Measurements from ENCODE around the gene KATNAL2.
"Not testable (repeated sequence)": the region's sequence is repeated elsewhere in the genome, so short reads cannot be mapped to it uniquely, and the experiment has no call there.

KATNAL2 gene

DNA sequence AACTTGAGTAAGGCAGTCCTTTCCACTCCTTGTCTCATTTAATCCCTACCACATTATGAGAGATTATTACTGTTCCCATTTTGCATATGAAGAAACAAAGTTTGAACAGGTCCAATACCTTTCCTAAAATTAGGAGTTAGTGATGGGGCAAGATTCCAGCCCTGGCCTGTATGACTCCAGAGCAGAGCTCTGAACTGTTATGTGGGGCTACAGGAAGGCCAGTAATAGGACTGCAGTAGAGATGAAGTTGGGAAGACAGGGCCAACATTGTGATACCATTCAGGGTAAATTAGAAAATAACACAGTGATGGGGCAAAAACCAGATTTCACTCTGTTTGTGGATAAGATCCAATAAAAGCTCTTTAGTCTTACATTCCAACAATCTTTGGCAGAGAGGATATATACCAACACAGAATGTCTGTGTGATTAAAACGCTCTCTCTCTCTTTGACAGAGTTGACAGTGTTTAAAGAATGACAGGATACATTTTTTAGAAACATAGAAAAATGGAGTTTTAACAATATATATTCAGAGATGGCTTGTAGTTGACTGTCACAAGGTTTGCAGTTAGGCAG lies 22.7 kb downstream of the KATNAL2 start:
- DNase-seq (ENCODE audit: low read depth, low spot score): no peak
- TF ChIP-seq SUZ12 (IDR thresholded peaks at IDR 0.05; ENCODE audit: extremely low read depth, insufficient read depth, insufficient read length): no peak
- TF ChIP-seq ZNF274 (IDR thresholded peaks at IDR 0.05; ENCODE audit: low read depth, low read length): no peak
- no peak for TF ChIP-seq YY1 (IDR thresholded peaks at IDR 0.05; ENCODE audit: insufficient read depth, insufficient read length)
- H3K9me3 ChIP-seq (ENCODE audit: insufficient read depth, low read length): no peaks in the 10 kb centered on the region
- H3K4me3 ChIP-seq (ENCODE audit: insufficient read length, low read depth): no peak overlapping the region
- H3K9ac ChIP-seq (ENCODE audit: insufficient read length, low read depth): no peak overlapping the region
- H3K36me3 ChIP-seq (ENCODE audit: insufficient read depth, insufficient read length, low read length): no peaks in the 10 kb centered on the region
- no peaks in the 10 kb centered on the region for H3K4me1 ChIP-seq (ENCODE audit: insufficient read depth, insufficient read length)
- H3K27me3 ChIP-seq (ENCODE audit: insufficient read depth, insufficient read length): no peaks in the 10 kb centered on the region

DNA sequence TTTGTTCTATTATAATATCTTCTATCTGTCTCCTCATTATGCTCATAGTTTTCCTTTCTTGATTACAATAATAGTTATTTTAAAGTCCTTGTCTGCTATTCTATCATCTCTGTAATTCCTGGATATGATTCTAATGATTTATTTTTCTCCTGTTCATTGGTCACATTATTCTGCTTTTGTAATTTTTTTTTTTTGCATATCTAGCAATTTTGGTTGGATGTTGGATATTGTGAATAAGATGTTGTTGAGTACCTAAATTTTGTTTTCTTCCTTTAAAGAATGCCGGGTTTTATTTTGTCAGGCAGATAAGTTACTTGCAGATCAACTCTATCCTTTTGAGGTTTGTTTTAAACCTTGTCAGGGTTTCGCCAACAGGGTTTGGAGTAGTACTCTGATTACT lies 25.2 kb downstream of the KATNAL2 start:
- Histone ChIP-seq H3K9ac (ENCODE audit: insufficient read length, low read depth) (no peak overlapping the region), H3K4me1 (ENCODE audit: insufficient read depth, insufficient read length) (no peaks in the 10 kb centered on the region), H3K9me3 (ENCODE audit: insufficient read depth, low read length) (no peaks in the 10 kb centered on the region), H3K36me3 (ENCODE audit: insufficient read depth, insufficient read length, low read length) (no peaks in the 10 kb centered on the region), H3K27me3 (ENCODE audit: insufficient read depth, insufficient read length) (no peaks in the 10 kb centered on the region), H3K4me3 (ENCODE audit: insufficient read length, low read depth) (no peak overlapping the region)
- DNase-seq (ENCODE audit: low read depth, low spot score): no peak
- TF ChIP-seq SUZ12 (IDR thresholded peaks at IDR 0.05; ENCODE audit: extremely low read depth, insufficient read depth, insufficient read length): no peak
- no peak for TF ChIP-seq YY1 (IDR thresholded peaks at IDR 0.05; ENCODE audit: insufficient read depth, insufficient read length)
- no peak for TF ChIP-seq ZNF274 (IDR thresholded peaks at IDR 0.05; ENCODE audit: low read depth, low read length)

GRCh38 chr18:46946656-46947282 lies 29.4 kb downstream of the KATNAL2 start:
- Histone ChIP-seq H3K9me3 (ENCODE audit: insufficient read depth, low read length) (no peaks in the 10 kb centered on the region), H3K4me1 (ENCODE audit: insufficient read depth, insufficient read length) (no peaks in the 10 kb centered on the region), H3K9ac (ENCODE audit: insufficient read length, low read depth) (peak overlapping the region; percentile 33), H3K36me3 (ENCODE audit: insufficient read depth, insufficient read length, low read length) (no peaks in the 10 kb centered on the region), H3K27me3 (ENCODE audit: insufficient read depth, insufficient read length) (no peaks in the 10 kb centered on the region), H3K4me3 (ENCODE audit: insufficient read length, low read depth) (peak overlapping the region; percentile 58)
- no peak for TF ChIP-seq YY1 (IDR thresholded peaks at IDR 0.05; ENCODE audit: insufficient read depth, insufficient read length)
- no peak for TF ChIP-seq ZNF274 (IDR thresholded peaks at IDR 0.05; ENCODE audit: low read depth, low read length)
- TF ChIP-seq SUZ12 (IDR thresholded peaks at IDR 0.05; ENCODE audit: extremely low read depth, insufficient read depth, insufficient read length): no peak
- peak; percentile 81 for DNase-seq (ENCODE audit: low read depth, low spot score)

DNA sequence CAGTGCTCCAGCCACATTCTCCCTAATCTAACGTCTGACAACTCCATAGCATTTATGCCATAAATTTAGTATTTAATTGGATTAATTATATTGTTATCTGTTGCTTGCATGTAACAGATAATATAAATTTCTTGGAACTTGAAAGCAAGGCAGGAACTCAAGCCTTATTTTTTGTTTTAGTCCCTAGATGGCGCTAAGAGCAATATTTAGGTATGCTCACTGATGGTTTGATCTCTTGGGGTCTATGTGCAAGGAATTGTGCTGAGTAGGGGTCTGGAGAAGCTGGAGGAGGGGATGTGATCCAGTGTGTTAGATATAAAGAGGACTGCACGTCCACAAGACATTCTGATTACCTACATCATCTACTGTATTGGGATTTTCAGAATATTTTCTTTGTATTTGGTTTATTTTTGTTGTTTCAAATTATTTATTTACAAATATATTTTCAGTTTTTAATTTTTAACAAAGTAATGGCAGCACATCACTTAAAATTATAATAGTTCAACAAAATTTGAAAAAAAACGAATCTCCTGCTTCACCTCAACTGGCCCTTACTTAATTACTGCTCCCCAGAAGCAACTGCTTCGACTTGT lies 32.8 kb downstream of the KATNAL2 start:
- no peaks in the 10 kb centered on the region for H3K27me3 ChIP-seq (ENCODE audit: insufficient read depth, insufficient read length)
- H3K4me1 ChIP-seq (ENCODE audit: insufficient read depth, insufficient read length): no peaks in the 10 kb centered on the region
- no peaks in the 10 kb centered on the region for H3K36me3 ChIP-seq (ENCODE audit: insufficient read depth, insufficient read length, low read length)
- no peak overlapping the region for H3K4me3 ChIP-seq (ENCODE audit: insufficient read length, low read depth)
- TF ChIP-seq SUZ12 (IDR thresholded peaks at IDR 0.05; ENCODE audit: extremely low read depth, insufficient read depth, insufficient read length) (no peak), YY1 (IDR thresholded peaks at IDR 0.05; ENCODE audit: insufficient read depth, insufficient read length) (no peak), ZNF274 (IDR thresholded peaks at IDR 0.05; ENCODE audit: low read depth, low read length) (no peak)
- no peak overlapping the region for H3K9ac ChIP-seq (ENCODE audit: insufficient read length, low read depth)
- no peaks in the 10 kb centered on the region for H3K9me3 ChIP-seq (ENCODE audit: insufficient read depth, low read length)
- no peak for DNase-seq (ENCODE audit: low read depth, low spot score)

DNA sequence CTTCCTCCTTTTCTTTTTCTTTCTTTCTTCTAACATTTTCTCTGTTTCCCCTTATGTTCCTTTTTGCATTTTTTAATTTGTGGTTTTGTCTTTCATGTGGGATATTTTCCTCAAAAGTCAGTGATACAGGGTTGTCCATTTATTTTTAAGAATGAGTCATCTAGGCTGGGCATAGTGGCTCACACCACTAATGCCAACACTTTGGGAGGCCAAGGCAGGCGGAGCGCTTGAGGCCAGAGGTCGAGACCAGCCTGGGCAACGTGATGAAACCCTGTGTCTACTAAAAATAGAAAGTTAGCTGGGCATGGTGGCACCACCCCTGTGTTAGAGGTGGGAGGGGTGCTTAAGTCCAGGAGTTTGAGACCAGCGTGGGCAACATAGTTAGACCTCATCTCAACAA lies 35.8 kb downstream of the KATNAL2 start:
- TF ChIP-seq YY1 (IDR thresholded peaks at IDR 0.05; ENCODE audit: insufficient read depth, insufficient read length) (no peak), SUZ12 (IDR thresholded peaks at IDR 0.05; ENCODE audit: extremely low read depth, insufficient read depth, insufficient read length) (no peak), ZNF274 (IDR thresholded peaks at IDR 0.05; ENCODE audit: low read depth, low read length) (no peak)
- DNase-seq (ENCODE audit: low read depth, low spot score): no peak

GRCh38 chr18:46958209-46958608 lies 40.8 kb downstream of the KATNAL2 start:
- DNase-seq (ENCODE audit: low read depth, low spot score): no peak
- H3K4me3 ChIP-seq (ENCODE audit: insufficient read length, low read depth): no peak overlapping the region

More for the DNA sequence above, 35.8 kb downstream of the KATNAL2 start:
- H3K36me3 ChIP-seq (ENCODE audit: insufficient read depth, insufficient read length, low read length): no peaks in the 10 kb centered on the region
- no peaks in the 10 kb centered on the region for H3K4me1 ChIP-seq (ENCODE audit: insufficient read depth, insufficient read length)
- H3K9ac ChIP-seq (ENCODE audit: insufficient read length, low read depth): no peak overlapping the region
- H3K4me3 ChIP-seq (ENCODE audit: insufficient read length, low read depth): no peak overlapping the region
- no peaks in the 10 kb centered on the region for H3K27me3 ChIP-seq (ENCODE audit: insufficient read depth, insufficient read length)
- no peaks in the 10 kb centered on the region for H3K9me3 ChIP-seq (ENCODE audit: insufficient read depth, low read length)

GRCh38 chr18:46963656-46964578 lies 46.5 kb downstream of the KATNAL2 start:
- H3K36me3 ChIP-seq (ENCODE audit: insufficient read depth, insufficient read length, low read length); H3K4me1 ChIP-seq (ENCODE audit: insufficient read depth, insufficient read length); H3K9ac ChIP-seq (ENCODE audit: insufficient read length, low read depth); H3K4me3 ChIP-seq (ENCODE audit: insufficient read length, low read depth); H3K9me3 ChIP-seq (ENCODE audit: insufficient read depth, low read length); DNase-seq (ENCODE audit: low read depth, low spot score); H3K27me3 ChIP-seq (ENCODE audit: insufficient read depth, insufficient read length): not testable (repeated sequence)

More at GRCh38 chr18:46958209-46958608, 40.8 kb downstream of the KATNAL2 start:
- no peaks in the 10 kb centered on the region for H3K4me1 ChIP-seq (ENCODE audit: insufficient read depth, insufficient read length)
- no peaks in the 10 kb centered on the region for H3K27me3 ChIP-seq (ENCODE audit: insufficient read depth, insufficient read length)
- H3K36me3 ChIP-seq (ENCODE audit: insufficient read depth, insufficient read length, low read length): no peaks in the 10 kb centered on the region
- TF ChIP-seq SUZ12 (IDR thresholded peaks at IDR 0.05; ENCODE audit: extremely low read depth, insufficient read depth, insufficient read length): no peak
- no peak for TF ChIP-seq YY1 (IDR thresholded peaks at IDR 0.05; ENCODE audit: insufficient read depth, insufficient read length)
- TF ChIP-seq ZNF274 (IDR thresholded peaks at IDR 0.05; ENCODE audit: low read depth, low read length): no peak
- H3K9ac ChIP-seq (ENCODE audit: insufficient read length, low read depth): no peak overlapping the region
- peaks cover 5% of the 10 kb centered on the region; the same call in 1 of the 2 replicates for H3K9me3 ChIP-seq (ENCODE audit: insufficient read depth, low read length)

GRCh38 chr18:46964579-46965293 lies 47.3 kb downstream of the KATNAL2 start:
- not testable (repeated sequence) for H3K36me3 ChIP-seq (ENCODE audit: insufficient read depth, insufficient read length, low read length); H3K9me3 ChIP-seq (ENCODE audit: insufficient read depth, low read length); DNase-seq (ENCODE audit: low read depth, low spot score); H3K9ac ChIP-seq (ENCODE audit: insufficient read length, low read depth); H3K27me3 ChIP-seq (ENCODE audit: insufficient read depth, insufficient read length); H3K4me1 ChIP-seq (ENCODE audit: insufficient read depth, insufficient read length); H3K4me3 ChIP-seq (ENCODE audit: insufficient read length, low read depth)

GRCh38 chr18:46966266-46966665 lies 48.9 kb downstream of the KATNAL2 start:
- not testable (repeated sequence) for H3K36me3 ChIP-seq (ENCODE audit: insufficient read depth, insufficient read length, low read length); DNase-seq (ENCODE audit: low read depth, low spot score); H3K4me1 ChIP-seq (ENCODE audit: insufficient read depth, insufficient read length); H3K9ac ChIP-seq (ENCODE audit: insufficient read length, low read depth); H3K9me3 ChIP-seq (ENCODE audit: insufficient read depth, low read length); H3K27me3 ChIP-seq (ENCODE audit: insufficient read depth, insufficient read length); H3K4me3 ChIP-seq (ENCODE audit: insufficient read length, low read depth)
